Measurements from ENCODE around the gene TMEM132E.

- TF ChIP-seq CTCF (IDR thresholded peaks at IDR 0.05) (no peak), POLR2A (IDR thresholded peaks at IDR 0.05) (no peak)
Measured at GRCh38 chr17:34634551-34635160, 55.3 kb downstream of the TMEM132E start.
